HEK293 (cell line): Measurements from ENCODE around the gene ZNF521.

Experiments used
- CTCF ChIA-PET: fragments of 350-600 bp; formaldehyde crosslinking; extraction: SDS; loops from one replicate; lab custom pipeline; 2021; ENCODE audit warnings: antibody characterized with exemption; lab: Yijun Ruan, JAX
- POLR2A ChIA-PET: fragments of 300-600 bp; formaldehyde crosslinking; extraction: SDS; loops from one replicate; lab custom pipeline; 2020; ENCODE audit warnings: antibody characterized with exemption, inconsistent platforms; lab: Yijun Ruan, JAX
- H3K27ac ChIP-seq: fragments of 200-500 bp; sonication (Bioruptor generic); 2 replicates; pipeline ENCODE4 v1.5.1; 2014; ENCODE audit warnings: low read depth, low read length, control low read depth, inconsistent platforms; ENCODE audit errors: extremely low read depth
- H3K36me3 ChIP-seq, 2 experiments: fragments of 200-500 bp in 1 of 2; sonication (Bioruptor generic) in 1 of 2; 1 replicate in 1 of 2; 2 replicates in 1 of 2; pipeline ENCODE4 v1.5.1; 2014 to 2017; ENCODE audit warnings: inconsistent platforms in 2 of 2, low read length in 2 of 2; ENCODE audit not compliant: control insufficient read depth in 2 of 2, insufficient read depth in 1 of 2
- H3K4me1 ChIP-seq: fragments of 200-500 bp; sonication (Bioruptor generic); 2 replicates; pipeline ENCODE4 v1.5.1; 2014; ENCODE audit warnings: mild to moderate bottlenecking, low read length, inconsistent platforms; ENCODE audit not compliant: control insufficient read depth, insufficient read depth
- H3K4me3 ChIP-seq: 2 replicates; pipeline ENCODE4 v1.5.1; 2011; ENCODE audit warnings: low read depth, mild to moderate bottlenecking, control low read depth, low read length, moderate library complexity
- H3K9me3 ChIP-seq: fragments of 200-500 bp; sonication (Bioruptor generic); 2 replicates; pipeline ENCODE4 v1.5.1; 2014; ENCODE audit warnings: low read depth, low read length, inconsistent platforms; ENCODE audit not compliant: control insufficient read depth, insufficient read depth
- IKZF3 ChIP-seq: fragments of 450-650 bp; IDR thresholded peaks from 2 replicates; pipeline ENCODE4 v1.5.0; 2018; ENCODE audit warnings: missing biosample characterization, mild to moderate bottlenecking, missing genetic modification characterization, moderate library complexity
- KLF10 ChIP-seq: fragments of 450-650 bp; IDR thresholded peaks from 2 replicates; pipeline ENCODE4 v1.5.1; 2018; ENCODE audit warnings: missing biosample characterization, mild to moderate bottlenecking, missing genetic modification characterization
- KLF8 ChIP-seq: fragments of 450-650 bp; formaldehyde crosslinking; IDR thresholded peaks from 2 replicates; pipeline ENCODE4 v1.5.1; 2016; ENCODE audit warnings: missing biosample characterization, missing genetic modification characterization
- OSR2 ChIP-seq: fragments of 450-650 bp; formaldehyde crosslinking; IDR thresholded peaks from 2 replicates; pipeline ENCODE4 v1.5.1; 2016; ENCODE audit warnings: missing biosample characterization, missing genetic modification characterization
- PRDM10 ChIP-seq: fragments of 450-650 bp; formaldehyde crosslinking; IDR thresholded peaks from 2 replicates; pipeline ENCODE4 v1.5.1; 2016; ENCODE audit warnings: missing biosample characterization, missing genetic modification characterization
- PRDM4 ChIP-seq: fragments of 450-650 bp; formaldehyde crosslinking; IDR thresholded peaks from 2 replicates; pipeline ENCODE4 v1.5.1; 2017; ENCODE audit warnings: missing biosample characterization, missing genetic modification characterization
- SCRT1 ChIP-seq: fragments of 450-650 bp; formaldehyde crosslinking; IDR thresholded peaks from 2 replicates; pipeline ENCODE4 v1.5.1; 2016; ENCODE audit warnings: missing biosample characterization, missing genetic modification characterization, borderline replicate concordance
- SP7 ChIP-seq: fragments of 450-650 bp; formaldehyde crosslinking; IDR thresholded peaks from 2 replicates; pipeline ENCODE4 v1.5.1; 2016; ENCODE audit warnings: missing biosample characterization, missing genetic modification characterization
- TRIM28 ChIP-seq: IDR thresholded peaks from 2 replicates; pipeline ENCODE4 v1.6.1; 2011; ENCODE audit warnings: low read length, control low read depth, borderline replicate concordance
- YY1 ChIP-seq: fragments of 450-650 bp; formaldehyde crosslinking; IDR thresholded peaks from 2 replicates; pipeline ENCODE4 v1.5.1; 2018; ENCODE audit warnings: missing biosample characterization, missing genetic modification characterization
- ZNF16 ChIP-seq: fragments of 450-650 bp; formaldehyde crosslinking; IDR thresholded peaks from 2 replicates; pipeline ENCODE4 v1.5.1; 2016; ENCODE audit warnings: low read depth, missing biosample characterization, missing genetic modification characterization
- ZNF19 ChIP-seq: fragments of 450-650 bp; formaldehyde crosslinking; IDR thresholded peaks from 2 replicates; pipeline ENCODE4; 2016; ENCODE audit warnings: missing biosample characterization, missing genetic modification characterization, low read depth
- ZNF211 ChIP-seq: fragments of 450-650 bp; formaldehyde crosslinking; IDR thresholded peaks from 2 replicates; pipeline ENCODE4 v1.5.1; 2016; ENCODE audit warnings: low read depth, missing biosample characterization, missing genetic modification characterization
- ZNF335 ChIP-seq: fragments of 450-650 bp; formaldehyde crosslinking; conservative IDR thresholded peaks from 2 replicates; pipeline ENCODE4 v1.5.1; 2016; ENCODE audit warnings: missing biosample characterization, missing genetic modification characterization
- ZNF354C ChIP-seq: fragments of 450-650 bp; formaldehyde crosslinking; IDR thresholded peaks from 2 replicates; pipeline ENCODE4 v1.5.1; 2016; ENCODE audit warnings: missing biosample characterization, missing genetic modification characterization, low read depth, borderline replicate concordance
- ZNF423 ChIP-seq: fragments of 450-650 bp; formaldehyde crosslinking; IDR thresholded peaks from 2 replicates; pipeline ENCODE4 v1.5.1; 2016; ENCODE audit warnings: missing biosample characterization, missing genetic modification characterization
- ZNF548 ChIP-seq: fragments of 450-650 bp; formaldehyde crosslinking; IDR thresholded peaks from 2 replicates; pipeline ENCODE4 v1.5.1; 2016; ENCODE audit warnings: missing biosample characterization, missing genetic modification characterization
- ZNF549 ChIP-seq: fragments of 450-650 bp; IDR thresholded peaks from 2 replicates; pipeline ENCODE4 v1.5.1; 2018; ENCODE audit warnings: missing biosample characterization, missing genetic modification characterization, mild to moderate bottlenecking, inconsistent platforms, moderate library complexity
- ZNF561 ChIP-seq: fragments of 450-650 bp; IDR thresholded peaks from 2 replicates; pipeline ENCODE4 v1.5.1; 2018; ENCODE audit warnings: missing biosample characterization, missing genetic modification characterization, borderline replicate concordance
- ZNF707 ChIP-seq: fragments of 450-650 bp; formaldehyde crosslinking; IDR thresholded peaks from 2 replicates; pipeline ENCODE4 v1.5.1; 2016; ENCODE audit warnings: missing biosample characterization, missing genetic modification characterization

The ZNF521 gene

GRCh38 chr18:25310045-25310444 is 41.9 kb downstream of the ZNF521 start (continued):
- TF ChIP-seq PRDM10 (peak; percentile 37; the same call in 1 of the 2 replicates), SCRT1 (no peak), SP7 (tag by site-specific recombination) (0 out of 2 replicates have a peak, but pooled peaks have one; percentile 26), KLF8 (tag by site-specific recombination) (no peak)

- POLR2A ChIA-PET, result no interaction called here
- Histone ChIP-seq H3K9me3 (no peaks in the 10 kb centered on the region), H3K27ac (no peak overlapping the region), H3K4me1 (peaks cover 3% of the 10 kb centered on the region; the same call in 1 of the 2 replicates), H3K4me3 (no peak overlapping the region), H3K36me3 (no peaks in the 10 kb centered on the region)
- TF ChIP-seq ZNF354C (tag by site-specific recombination), result no peak
- no peak for TF ChIP-seq YY1 (tag by site-specific recombination)
- TF ChIP-seq KLF8 (tag by site-specific recombination), result no peak
- no peak for TF ChIP-seq ZNF707 (tag by site-specific recombination)
- TF ChIP-seq KLF10 (tag by site-specific recombination), result no peak
- no peak for TF ChIP-seq ZNF19 (tag by site-specific recombination)
- TF ChIP-seq ZNF335 (tag by site-specific recombination), result no peak
- TF ChIP-seq ZNF423 (tag by site-specific recombination), result no peak
- TF ChIP-seq ZNF16 (tag by site-specific recombination), result no peak
- TF ChIP-seq ZNF549 (tag by site-specific recombination), result no peak
- no peak for TF ChIP-seq ZNF211 (tag by site-specific recombination)
- no peak for TF ChIP-seq PRDM4 (tag by site-specific recombination)
- TF ChIP-seq OSR2 (tag by site-specific recombination), result no peak
- no peak for TF ChIP-seq TRIM28
- TF ChIP-seq IKZF3 (tag by site-specific recombination), result no peak
- TF ChIP-seq SP7 (tag by site-specific recombination), result no peak
- TF ChIP-seq ZNF561 (tag by site-specific recombination), result no peak
- TF ChIP-seq ZNF548 (tag by site-specific recombination), result no peak
- CTCF ChIA-PET, result no interaction called here
Measured at GRCh38 chr18:25308381-25308780, 43.6 kb downstream of the ZNF521 start.
